Measurements from ENCODE around the gene EZH2. TPM values are rescaled to one million over a fixed set of nuclear protein-coding genes. Genes with fewer than 3 reads are reported as not detected.

EZH2 gene
- polyA plus RNA-seq, 2 of the 4 experiments (the other 2 are of a cell fraction): 36.6 to 45.7 TPM

GRCh38 chr7:148806187-148806586, 77.9 kb downstream of the EZH2 start:
- no peak overlapping the region for H3K4me3 ChIP-seq
- FAIRE-seq (no peak), DNase-seq (ENCODE audit: low read depth in 1 of 2, low spot score in 1 of 2) (no peak), ATAC-seq (no peak)
- H3K9me3 ChIP-seq: no peaks in the 10 kb centered on the region
- 96% methylated on average over 7 of the region's 7 CpGs for WGBS (ENCODE audit: missing lambda C conversion rate)
- no peak overlapping the region for H3K4me2 ChIP-seq
- no peaks in the 10 kb centered on the region for H3K4me1 ChIP-seq
- TF ChIP-seq EP300 (IDR thresholded peaks at IDR 0.05): no peak
- TF ChIP-seq EHF (CRISPR knock-in tag; IDR thresholded peaks at IDR 0.05): no peak
- no peak for TF ChIP-seq MAZ (IDR thresholded peaks at IDR 0.05; ENCODE audit: borderline replicate concordance, low read depth, low read length)
- no peak for TF ChIP-seq TFCP2L1 (CRISPR knock-in tag; IDR thresholded peaks at IDR 0.05)
- TF ChIP-seq HOXB5 (CRISPR knock-in tag; IDR thresholded peaks at IDR 0.05): no peak
- no peak for TF ChIP-seq TP53 (CRISPR knock-in tag; IDR thresholded peaks at IDR 0.05)
- TF ChIP-seq HDAC2 (IDR thresholded peaks at IDR 0.05): no peak
- no peak for TF ChIP-seq RARB (CRISPR knock-in tag; IDR thresholded peaks at IDR 0.05)
- TF ChIP-seq SREBF2 (IDR thresholded peaks at IDR 0.05): no peak
- no peak for TF ChIP-seq HOXB13 (CRISPR knock-in tag; IDR thresholded peaks at IDR 0.05; ENCODE audit: low read depth)
- no peak for TF ChIP-seq ZC3H11A (IDR thresholded peaks at IDR 0.05)
- no peak for TF ChIP-seq HOXA7 (CRISPR knock-in tag; IDR thresholded peaks at IDR 0.05)
- no peak for TF ChIP-seq CTCF (IDR thresholded peaks at IDR 0.05)
- no peak overlapping the region for H3K27ac ChIP-seq
- ChIA-PET POLR2A (interaction anchor here (0.5 kb wide), 1 partner anchor 160 kb away, joined by 3 read pairs; no protein-coding TSS in a partner anchor), CTCF (interaction anchor here (0.6 kb wide), 2 partner anchors 18 to 156 kb away, joined by 3 read pairs; no protein-coding TSS in a partner anchor)

- Histone ChIP-seq H3K4me1 (no peaks in the 10 kb centered on the region), H3K27ac (no peak overlapping the region), H3K9me3 (no peaks in the 10 kb centered on the region), H3K4me3 (no peak overlapping the region), H3K4me2 (no peak overlapping the region)
- CTCF ChIA-PET: interaction anchor here (0.7 to 1.6 kb wide), 4 partner anchors 11 to 229 kb away, joined by 3 to 6 read pairs (median 4); no protein-coding TSS in a partner anchor
- POLR2A ChIA-PET: no interaction called here
- ATAC-seq: peak in 1 of 2 experiments; percentile 14; a peak in 2 of 6 replicates
- TF ChIP-seq HEYL (CRISPR knock-in tag; IDR thresholded peaks at IDR 0.05) (no peak), POLR2AphosphoS2 (conservative IDR thresholded peaks at IDR 0.05; ENCODE audit: low read length) (no peak), TFCP2L1 (CRISPR knock-in tag; IDR thresholded peaks at IDR 0.05) (no peak), CBX2 (IDR thresholded peaks at IDR 0.05; ENCODE audit: borderline replicate concordance, low read depth) (no peak), ZFP36 (IDR thresholded peaks at IDR 0.05; ENCODE audit: borderline replicate concordance, partially characterized antibody) (no peak), SREBF2 (IDR thresholded peaks at IDR 0.05) (no peak), PHF8 (IDR thresholded peaks at IDR 0.05; ENCODE audit: borderline replicate concordance, low read depth) (no peak), CEBPB (IDR thresholded peaks at IDR 0.05) (no peak), HOXA7 (CRISPR knock-in tag; IDR thresholded peaks at IDR 0.05) (no peak), GATA3 (IDR thresholded peaks at IDR 0.05; ENCODE audit: borderline replicate concordance) (no peak), HOXB13 (CRISPR knock-in tag; IDR thresholded peaks at IDR 0.05; ENCODE audit: low read depth) (no peak), KDM1A (IDR thresholded peaks at IDR 0.05; ENCODE audit: low read depth) (no peak)
- FAIRE-seq: no peak
- WGBS (ENCODE audit: missing lambda C conversion rate): 79% methylated on average over 10 of the region's 10 CpGs
- DNase-seq (ENCODE audit: low read depth in 1 of 2, low spot score in 1 of 2): no peak
Observed at GRCh38 chr7:148804343-148805235, 79.5 kb downstream of the EZH2 start.

- Histone ChIP-seq H3K27ac (no peak overlapping the region), H3K4me2 (no peak overlapping the region), H3K4me1 (no peaks in the 10 kb centered on the region), H3K4me3 (no peak overlapping the region), H3K9me3 (no peaks in the 10 kb centered on the region)
- peak in 1 of 2 experiments; percentile 41; a peak in 3 of 6 replicates for ATAC-seq
- FAIRE-seq: no peak
- ChIA-PET POLR2A (no interaction called here), CTCF (no interaction called here)
- no peak for DNase-seq (ENCODE audit: low read depth in 1 of 2, low spot score in 1 of 2)
- WGBS (ENCODE audit: missing lambda C conversion rate): 88% methylated on average over 5 of the region's 5 CpGs
- TF ChIP-seq HDAC2 (IDR thresholded peaks at IDR 0.05): no peak
- TF ChIP-seq ZC3H11A (IDR thresholded peaks at IDR 0.05): no peak
- no peak for TF ChIP-seq ATOH8 (CRISPR knock-in tag; IDR thresholded peaks at IDR 0.05; ENCODE audit: low read depth)
- TF ChIP-seq HOXA7 (CRISPR knock-in tag; IDR thresholded peaks at IDR 0.05): no peak
- TF ChIP-seq CHD2 (IDR thresholded peaks at IDR 0.05; ENCODE audit: low read length, partially characterized antibody): no peak
- no peak for TF ChIP-seq EHMT2 (IDR thresholded peaks at IDR 0.05; ENCODE audit: low read depth)
- no peak for TF ChIP-seq BHLHE40 (IDR thresholded peaks at IDR 0.05; ENCODE audit: low read depth, low read length)
- no peak for TF ChIP-seq BCL3 (IDR thresholded peaks at IDR 0.05)
- TF ChIP-seq RFX5 (IDR thresholded peaks at IDR 0.05): no peak
- no peak for TF ChIP-seq ZFP36 (IDR thresholded peaks at IDR 0.05; ENCODE audit: borderline replicate concordance, partially characterized antibody)
- TF ChIP-seq E2F6 (IDR thresholded peaks at IDR 0.05; ENCODE audit: borderline replicate concordance, low read depth): no peak
- no peak for TF ChIP-seq GATA3 (IDR thresholded peaks at IDR 0.05; ENCODE audit: borderline replicate concordance)
- TF ChIP-seq CHD4 (IDR thresholded peaks at IDR 0.05; ENCODE audit: borderline replicate concordance): no peak
- no peak for TF ChIP-seq JUN (IDR thresholded peaks at IDR 0.05)
Observed at GRCh38 chr7:148803094-148803493, 81.0 kb downstream of the EZH2 start.
